C4-2B (cell line): Measurements from ENCODE around the gene SLC6A11.

ENCODE experiments used
- CTCF ChIP-seq: fragments of 450-650 bp; conservative IDR thresholded peaks from 2 replicates; pipeline ENCODE4 v1.5.1; 2017; ENCODE audit warnings: mild to moderate bottlenecking
- ZFX ChIP-seq: fragments of 450-650 bp; IDR thresholded peaks from 2 replicates; pipeline ENCODE4 v1.6.1; 2017

GRCh38 chr3:10770547-10770946, 45.5 kb upstream of the SLC6A11 start:
- no peak for TF ChIP-seq CTCF
- no peak for TF ChIP-seq ZFX
